Measurements from ENCODE around the gene MIPEP. TPM values are rescaled to one million over a fixed set of nuclear protein-coding genes. Genes with fewer than 3 reads are reported as not detected.

Gene MIPEP
- polyA plus RNA-seq, 1 donor (not counting 4 experiments of a cell fraction or from before 2014, with no cell fraction given), result 35.0 TPM

DNA sequence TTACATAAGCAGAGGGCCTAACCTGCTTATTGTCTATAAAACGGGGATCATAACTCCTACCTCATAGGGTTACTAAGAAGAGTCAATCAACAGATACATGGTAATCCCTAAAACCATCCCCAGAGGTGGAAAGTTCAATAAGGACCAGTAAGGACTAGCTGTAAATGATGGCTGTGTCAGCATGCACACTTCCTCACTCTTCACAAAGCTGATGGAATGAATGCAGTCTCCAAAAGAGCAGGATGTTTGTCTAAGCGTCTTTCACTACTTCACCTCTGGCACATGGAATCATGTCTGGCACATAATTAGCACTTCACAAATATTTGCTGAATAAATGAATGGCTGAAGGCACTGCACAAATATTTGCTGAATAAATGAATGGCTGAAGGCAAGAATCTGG is 134.2 kb downstream of the MIPEP start:
- no peaks in the 10 kb centered on the region for H3K79me2 ChIP-seq (ENCODE audit: control insufficient read depth, insufficient read depth, low read length)
- H3K9me3 ChIP-seq (ENCODE audit: control insufficient read depth, low read depth, low read length), result no peaks in the 10 kb centered on the region
- no peaks in the 10 kb centered on the region for H3K27me3 ChIP-seq (ENCODE audit: control insufficient read depth, extremely low read depth, insufficient read depth, low read length)
- no peaks in the 10 kb centered on the region for H3K36me3 ChIP-seq (ENCODE audit: control insufficient read depth in 2 of 2, extremely low read depth in 1 of 2, insufficient read depth in 2 of 2, low read length in 2 of 2)
- no peaks in the 10 kb centered on the region for H4K20me1 ChIP-seq (ENCODE audit: control insufficient read depth, extremely low read depth, insufficient read depth, low read length)
- peak overlapping the region; percentile 45 for H2AFZ ChIP-seq (ENCODE audit: control insufficient read depth, low read length)
- peak overlapping the region; percentile 8 for H3K4me2 ChIP-seq (ENCODE audit: control insufficient read depth, extremely low read depth, insufficient read depth, low read depth, low read length)
- dilution Hi-C loops (cut with MboI; ENCODE audit: extremely low pct_ligation_motif_present, low sequenced_read_pairs), result no loop called here
- H3K27ac ChIP-seq (ENCODE audit: control insufficient read depth, insufficient read depth, low read length), result no peak overlapping the region
- FAIRE-seq (no peak), DNase-seq (ENCODE audit: low read depth, low spot score) (no peak)
- H3K4me3 ChIP-seq (ENCODE audit: control insufficient read depth in 2 of 3, extremely low read depth in 1 of 3, insufficient read depth in 2 of 3, low read depth in 1 of 3, low read length in 3 of 3), result no peak overlapping the region
- peaks cover 33% of the 10 kb centered on the region for H3K4me1 ChIP-seq (ENCODE audit: control insufficient read depth, extremely low read depth, insufficient read depth, low read length)
- TF ChIP-seq, protein P1, sequence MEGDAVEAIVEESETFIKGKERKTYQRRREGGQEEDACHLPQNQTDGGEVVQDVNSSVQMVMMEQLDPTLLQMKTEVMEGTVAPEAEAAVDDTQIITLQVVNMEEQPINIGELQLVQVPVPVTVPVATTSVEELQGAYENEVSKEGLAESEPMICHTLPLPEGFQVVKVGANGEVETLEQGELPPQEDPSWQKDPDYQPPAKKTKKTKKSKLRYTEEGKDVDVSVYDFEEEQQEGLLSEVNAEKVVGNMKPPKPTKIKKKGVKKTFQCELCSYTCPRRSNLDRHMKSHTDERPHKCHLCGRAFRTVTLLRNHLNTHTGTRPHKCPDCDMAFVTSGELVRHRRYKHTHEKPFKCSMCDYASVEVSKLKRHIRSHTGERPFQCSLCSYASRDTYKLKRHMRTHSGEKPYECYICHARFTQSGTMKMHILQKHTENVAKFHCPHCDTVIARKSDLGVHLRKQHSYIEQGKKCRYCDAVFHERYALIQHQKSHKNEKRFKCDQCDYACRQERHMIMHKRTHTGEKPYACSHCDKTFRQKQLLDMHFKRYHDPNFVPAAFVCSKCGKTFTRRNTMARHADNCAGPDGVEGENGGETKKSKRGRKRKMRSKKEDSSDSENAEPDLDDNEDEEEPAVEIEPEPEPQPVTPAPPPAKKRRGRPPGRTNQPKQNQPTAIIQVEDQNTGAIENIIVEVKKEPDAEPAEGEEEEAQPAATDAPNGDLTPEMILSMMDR (optimal IDR thresholded peaks at IDR 0.05 in 1 of 3, IDR thresholded peaks at IDR 0.05 in 1 of 3, conservative IDR thresholded peaks at IDR 0.05 in 1 of 3; ENCODE audit: extremely low read depth in 1 of 3, insufficient read depth in 2 of 3, low read length in 3 of 3), result no peak
- no peak for TF ChIP-seq EZH2 (IDR thresholded peaks at IDR 0.05; ENCODE audit: low read length)
- no peak overlapping the region for H3K9ac ChIP-seq (ENCODE audit: control insufficient read depth, extremely low read depth, insufficient read depth, low read length)
- no peaks in the 10 kb centered on the region for H3K9me1 ChIP-seq (ENCODE audit: control insufficient read depth, extremely low read depth, insufficient read depth, low read length)

DNA sequence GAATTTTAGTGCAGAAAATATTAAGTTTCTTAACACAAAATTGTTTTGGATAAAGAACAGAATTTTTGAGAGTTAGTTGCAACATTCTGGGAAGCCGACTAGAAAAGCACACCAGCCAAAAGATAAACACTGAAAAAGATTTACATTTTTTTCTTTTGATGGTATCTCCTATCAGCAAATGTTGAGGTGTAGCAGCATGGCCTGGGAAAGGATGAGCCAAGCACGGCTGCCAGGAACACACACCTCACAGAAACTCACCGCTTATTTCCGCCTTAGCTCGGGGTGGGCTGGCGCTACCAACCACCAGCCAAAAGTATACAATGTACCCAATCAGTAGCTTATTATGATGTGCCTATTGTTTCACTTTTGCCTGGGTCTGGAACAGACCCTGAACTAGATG is 134.7 kb downstream of the MIPEP start:
- no peaks in the 10 kb centered on the region for H3K36me3 ChIP-seq (ENCODE audit: control insufficient read depth in 2 of 2, extremely low read depth in 1 of 2, insufficient read depth in 2 of 2, low read length in 2 of 2)
- no peaks in the 10 kb centered on the region for H3K9me1 ChIP-seq (ENCODE audit: control insufficient read depth, extremely low read depth, insufficient read depth, low read length)
- no peaks in the 10 kb centered on the region for H3K79me2 ChIP-seq (ENCODE audit: control insufficient read depth, insufficient read depth, low read length)
- no peaks in the 10 kb centered on the region for H3K27me3 ChIP-seq (ENCODE audit: control insufficient read depth, extremely low read depth, insufficient read depth, low read length)
- TF ChIP-seq, protein P1 (optimal IDR thresholded peaks at IDR 0.05 in 1 of 3, IDR thresholded peaks at IDR 0.05 in 1 of 3, conservative IDR thresholded peaks at IDR 0.05 in 1 of 3; ENCODE audit: extremely low read depth in 1 of 3, insufficient read depth in 2 of 3, low read length in 3 of 3), result no peak
- no peak for TF ChIP-seq EZH2 (IDR thresholded peaks at IDR 0.05; ENCODE audit: low read length)
- H3K9me3 ChIP-seq (ENCODE audit: control insufficient read depth, low read depth, low read length), result no peaks in the 10 kb centered on the region
- no peak overlapping the region for H3K27ac ChIP-seq (ENCODE audit: control insufficient read depth, insufficient read depth, low read length)
- H3K4me1 ChIP-seq (ENCODE audit: control insufficient read depth, extremely low read depth, insufficient read depth, low read length), result peaks cover 33% of the 10 kb centered on the region
- no peaks in the 10 kb centered on the region for H4K20me1 ChIP-seq (ENCODE audit: control insufficient read depth, extremely low read depth, insufficient read depth, low read length)
- no peak for FAIRE-seq
- H3K9ac ChIP-seq (ENCODE audit: control insufficient read depth, extremely low read depth, insufficient read depth, low read length), result no peak overlapping the region
- H3K4me3 ChIP-seq (ENCODE audit: control insufficient read depth in 2 of 3, extremely low read depth in 1 of 3, insufficient read depth in 2 of 3, low read depth in 1 of 3, low read length in 3 of 3), result no peak overlapping the region
- no peak for DNase-seq (ENCODE audit: low read depth, low spot score)
- peak overlapping the region; percentile 45 for H2AFZ ChIP-seq (ENCODE audit: control insufficient read depth, low read length)
- dilution Hi-C loops (cut with MboI; ENCODE audit: extremely low pct_ligation_motif_present, low sequenced_read_pairs), result no loop called here
- peak overlapping the region; percentile 8 for H3K4me2 ChIP-seq (ENCODE audit: control insufficient read depth, extremely low read depth, insufficient read depth, low read depth, low read length)
